ENCODE data around the gene POPDC3.
"Not testable (repeated sequence)": the region's sequence is repeated elsewhere in the genome, so short reads cannot be mapped to it uniquely, and the experiment has no call there.

Gene POPDC3

GRCh38 chr6:105186576-105186975 lies 6.8 kb upstream of the POPDC3 start:
- H3K9me3 Mint-ChIP-seq = no peaks in the 10 kb centered on the region

GRCh38 chr6:105184921-105185320 lies 5.1 kb upstream of the POPDC3 start:
- H3K27ac Mint-ChIP-seq = no peak overlapping the region
- no peaks in the 10 kb centered on the region for H3K9me3 Mint-ChIP-seq
- H3K4me1 Mint-ChIP-seq (ENCODE audit: low read depth) = peaks cover 2% of the 10 kb centered on the region
- H3K4me3 Mint-ChIP-seq = no peak overlapping the region
- H3K27me3 Mint-ChIP-seq (ENCODE audit: low read depth) = peaks cover 46% of the 10 kb centered on the region
- no peaks in the 10 kb centered on the region for H3K36me3 Mint-ChIP-seq (ENCODE audit: low read depth)

More at GRCh38 chr6:105186576-105186975, 6.8 kb upstream of the POPDC3 start:
- H3K27me3 Mint-ChIP-seq (ENCODE audit: low read depth) = peaks cover 29% of the 10 kb centered on the region
- H3K4me1 Mint-ChIP-seq (ENCODE audit: low read depth) = no peaks in the 10 kb centered on the region
- no peak overlapping the region for H3K4me3 Mint-ChIP-seq
- no peaks in the 10 kb centered on the region for H3K36me3 Mint-ChIP-seq (ENCODE audit: low read depth)
- no peak overlapping the region for H3K27ac Mint-ChIP-seq

- Mint-ChIP-seq H3K4me1 (ENCODE audit: low read depth) (peaks cover 2% of the 10 kb centered on the region), H3K27me3 (ENCODE audit: low read depth) (peaks cover 67% of the 10 kb centered on the region), H3K27ac (no peak overlapping the region), H3K36me3 (ENCODE audit: low read depth) (no peaks in the 10 kb centered on the region), H3K4me3 (no peak overlapping the region), H3K9me3 (no peaks in the 10 kb centered on the region)
Measured at GRCh38 chr6:105181981-105182515, 2.2 kb upstream of the POPDC3 start.

DNA sequence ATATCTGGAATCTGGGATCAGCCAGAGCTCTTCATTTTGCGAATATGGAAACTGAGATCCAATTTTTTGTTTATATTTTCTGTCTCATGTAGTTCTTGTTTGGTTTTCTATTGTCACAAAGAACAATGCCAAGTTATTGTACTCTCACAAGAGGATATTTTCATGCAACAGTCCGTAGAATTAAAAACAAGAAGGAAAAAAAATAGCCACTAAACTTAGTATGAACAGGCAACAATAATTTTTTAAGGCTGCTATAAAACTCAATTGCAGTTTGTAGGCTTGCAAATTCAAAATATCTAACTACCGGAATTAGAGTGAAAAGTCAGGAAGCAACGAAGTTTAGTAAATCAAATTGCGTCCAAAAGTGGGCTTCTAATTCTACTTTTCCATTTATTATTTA lies 1.2 kb downstream of the POPDC3 start:
- Mint-ChIP-seq H3K36me3 (ENCODE audit: low read depth) (no peaks in the 10 kb centered on the region), H3K4me3 (no peak overlapping the region)

DNA sequence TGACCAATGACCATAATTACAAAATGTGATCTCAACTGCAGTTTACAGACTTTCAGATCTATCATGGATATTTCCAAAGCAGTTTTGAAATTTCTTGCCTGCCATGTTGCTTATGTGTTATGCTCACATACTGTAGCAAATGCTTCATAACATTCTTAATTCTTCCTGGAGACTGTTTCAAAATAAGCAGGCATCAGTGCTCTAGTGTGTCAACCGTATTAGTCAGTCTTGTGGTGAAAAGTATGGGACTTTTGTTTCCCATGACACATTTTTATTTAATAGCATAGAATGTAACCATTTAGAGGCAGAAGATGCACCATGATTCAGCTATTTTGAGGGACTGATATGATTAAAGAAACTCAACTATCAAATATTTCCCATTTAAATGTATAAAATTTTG lies 1.7 kb downstream of the POPDC3 start:
- H3K4me3 Mint-ChIP-seq = no peak overlapping the region
- peaks cover 2% of the 10 kb centered on the region for H3K4me1 Mint-ChIP-seq (ENCODE audit: low read depth)
- H3K36me3 Mint-ChIP-seq (ENCODE audit: low read depth) = no peaks in the 10 kb centered on the region
- no peaks in the 10 kb centered on the region for H3K9me3 Mint-ChIP-seq
- H3K27me3 Mint-ChIP-seq (ENCODE audit: low read depth) = peaks cover 52% of the 10 kb centered on the region
- H3K27ac Mint-ChIP-seq = no peak overlapping the region

More for the DNA sequence above, 1.2 kb downstream of the POPDC3 start:
- H3K9me3 Mint-ChIP-seq = no peaks in the 10 kb centered on the region
- no peak overlapping the region for H3K27ac Mint-ChIP-seq
- H3K4me1 Mint-ChIP-seq (ENCODE audit: low read depth) = peaks cover 2% of the 10 kb centered on the region
- peaks cover 58% of the 10 kb centered on the region for H3K27me3 Mint-ChIP-seq (ENCODE audit: low read depth)

GRCh38 chr6:105177556-105177955 lies 2.3 kb downstream of the POPDC3 start:
- peaks cover 48% of the 10 kb centered on the region for H3K27me3 Mint-ChIP-seq (ENCODE audit: low read depth)
- H3K4me1 Mint-ChIP-seq (ENCODE audit: low read depth) = peaks cover 2% of the 10 kb centered on the region
- no peaks in the 10 kb centered on the region for H3K9me3 Mint-ChIP-seq
- H3K36me3 Mint-ChIP-seq (ENCODE audit: low read depth) = no peaks in the 10 kb centered on the region
- no peak overlapping the region for H3K4me3 Mint-ChIP-seq
- no peak overlapping the region for H3K27ac Mint-ChIP-seq

DNA sequence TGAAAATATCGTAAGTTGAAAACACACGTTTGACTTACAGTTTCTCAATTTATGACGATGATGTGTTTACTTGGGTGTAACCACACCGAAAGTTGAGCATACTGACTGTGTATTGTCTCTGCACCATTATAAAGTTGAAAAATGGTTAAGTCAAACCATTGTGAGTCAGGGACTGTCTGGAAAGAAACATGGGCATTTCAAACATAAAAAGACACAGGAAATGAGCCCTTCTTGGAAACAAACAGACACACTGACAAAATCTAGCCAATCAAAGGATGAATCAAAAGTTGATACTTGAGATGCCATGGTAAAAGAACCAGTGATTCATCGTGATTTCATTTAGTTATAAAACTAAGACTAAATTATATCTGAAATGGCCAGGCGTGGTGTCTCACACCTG lies 5.3 kb downstream of the POPDC3 start:
- Mint-ChIP-seq H3K27ac (no peak overlapping the region), H3K9me3 (no peaks in the 10 kb centered on the region), H3K36me3 (ENCODE audit: low read depth) (no peaks in the 10 kb centered on the region), H3K4me3 (no peak overlapping the region), H3K4me1 (ENCODE audit: low read depth) (no peaks in the 10 kb centered on the region), H3K27me3 (ENCODE audit: low read depth) (peaks cover 37% of the 10 kb centered on the region)

- H3K36me3 Mint-ChIP-seq (ENCODE audit: low read depth); H3K4me3 Mint-ChIP-seq; H3K9me3 Mint-ChIP-seq; H3K4me1 Mint-ChIP-seq (ENCODE audit: low read depth); H3K27ac Mint-ChIP-seq: not testable (repeated sequence)
- H3K27me3 Mint-ChIP-seq (ENCODE audit: low read depth) = peaks cover 31% of the 10 kb centered on the region
Measured at GRCh38 chr6:105172515-105172914, 7.3 kb downstream of the POPDC3 start.

DNA sequence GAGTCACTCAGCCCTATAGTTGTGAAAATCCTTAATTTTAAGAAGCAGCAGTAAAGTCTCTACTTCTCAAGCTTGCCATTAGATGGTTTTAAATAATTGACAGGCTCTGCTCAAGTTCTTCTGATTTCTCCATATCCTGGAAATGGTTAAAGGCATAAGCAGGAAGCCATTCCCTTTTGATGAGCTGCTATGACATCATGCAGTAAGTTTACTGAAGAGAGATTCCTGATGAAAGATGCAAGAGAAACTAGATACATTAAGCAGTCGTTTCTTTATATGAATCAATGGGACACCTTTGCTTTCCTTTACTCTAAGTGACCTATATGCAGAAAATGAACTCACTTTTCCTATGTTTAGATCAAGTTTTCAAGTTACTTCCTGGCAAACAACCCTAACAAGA lies 9.8 kb downstream of the POPDC3 start:
- H3K9me3 Mint-ChIP-seq = no peaks in the 10 kb centered on the region
- no peaks in the 10 kb centered on the region for H3K36me3 Mint-ChIP-seq (ENCODE audit: low read depth)
- H3K4me1 Mint-ChIP-seq (ENCODE audit: low read depth) = no peaks in the 10 kb centered on the region
- no peak overlapping the region for H3K4me3 Mint-ChIP-seq
- no peak overlapping the region for H3K27ac Mint-ChIP-seq
- H3K27me3 Mint-ChIP-seq (ENCODE audit: low read depth) = peaks cover 42% of the 10 kb centered on the region

DNA sequence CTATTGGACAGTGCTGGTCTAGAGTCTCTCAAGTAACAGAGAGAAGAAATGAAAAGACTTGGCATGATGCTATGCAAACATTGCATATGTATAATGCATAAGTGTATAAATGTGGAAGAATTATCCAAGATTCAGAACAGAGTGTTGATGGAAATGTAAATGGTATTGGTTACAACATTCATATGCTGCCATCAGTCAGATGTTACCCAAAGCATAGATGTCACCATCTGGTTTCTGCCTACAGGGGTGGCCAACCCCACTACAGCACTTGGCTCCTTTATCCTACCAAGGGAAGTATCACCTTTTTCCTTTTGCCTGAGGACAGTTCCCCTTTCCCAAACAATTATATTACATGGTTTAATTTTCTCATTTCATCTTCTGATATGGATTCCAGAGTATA lies 11.9 kb downstream of the POPDC3 start:
- no peak overlapping the region for H3K4me3 Mint-ChIP-seq
- H3K9me3 Mint-ChIP-seq = no peaks in the 10 kb centered on the region
- H3K27me3 Mint-ChIP-seq (ENCODE audit: low read depth) = peaks cover 53% of the 10 kb centered on the region
- no peaks in the 10 kb centered on the region for H3K4me1 Mint-ChIP-seq (ENCODE audit: low read depth)
- H3K36me3 Mint-ChIP-seq (ENCODE audit: low read depth) = no peaks in the 10 kb centered on the region
- H3K27ac Mint-ChIP-seq = no peak overlapping the region

- no peaks in the 10 kb centered on the region for H3K9me3 Mint-ChIP-seq
- peaks cover 38% of the 10 kb centered on the region for H3K27me3 Mint-ChIP-seq (ENCODE audit: low read depth)
- no peak overlapping the region for H3K27ac Mint-ChIP-seq
- no peaks in the 10 kb centered on the region for H3K36me3 Mint-ChIP-seq (ENCODE audit: low read depth)
- H3K4me3 Mint-ChIP-seq = no peak overlapping the region
- no peaks in the 10 kb centered on the region for H3K4me1 Mint-ChIP-seq (ENCODE audit: low read depth)
Measured at GRCh38 chr6:105164418-105164817, 15.4 kb downstream of the POPDC3 start.

- no peaks in the 10 kb centered on the region for H3K4me1 Mint-ChIP-seq (ENCODE audit: low read depth)
- H3K36me3 Mint-ChIP-seq (ENCODE audit: low read depth) = no peaks in the 10 kb centered on the region
- no peaks in the 10 kb centered on the region for H3K9me3 Mint-ChIP-seq
- H3K27me3 Mint-ChIP-seq (ENCODE audit: low read depth) = peaks cover 34% of the 10 kb centered on the region
- no peak overlapping the region for H3K27ac Mint-ChIP-seq
- H3K4me3 Mint-ChIP-seq = no peak overlapping the region
Measured at GRCh38 chr6:105163183-105163582, 16.6 kb downstream of the POPDC3 start.

GRCh38 chr6:105162377-105162776 lies 17.4 kb downstream of the POPDC3 start:
- no peaks in the 10 kb centered on the region for H3K4me1 Mint-ChIP-seq (ENCODE audit: low read depth)
- no peaks in the 10 kb centered on the region for H3K9me3 Mint-ChIP-seq
- peaks cover 33% of the 10 kb centered on the region for H3K27me3 Mint-ChIP-seq (ENCODE audit: low read depth)
- H3K27ac Mint-ChIP-seq = no peak overlapping the region
- H3K36me3 Mint-ChIP-seq (ENCODE audit: low read depth) = no peaks in the 10 kb centered on the region
- H3K4me3 Mint-ChIP-seq = no peak overlapping the region

- H3K36me3 Mint-ChIP-seq (ENCODE audit: low read depth) = no peaks in the 10 kb centered on the region
- H3K9me3 Mint-ChIP-seq = no peaks in the 10 kb centered on the region
- H3K27me3 Mint-ChIP-seq (ENCODE audit: low read depth) = peaks cover 28% of the 10 kb centered on the region
- no peak overlapping the region for H3K27ac Mint-ChIP-seq
- no peaks in the 10 kb centered on the region for H3K4me1 Mint-ChIP-seq (ENCODE audit: low read depth)
- no peak overlapping the region for H3K4me3 Mint-ChIP-seq
Measured at GRCh38 chr6:105161421-105161820, 18.4 kb downstream of the POPDC3 start.

GRCh38 chr6:105153676-105154075 lies 26.1 kb downstream of the POPDC3 start:
- peaks cover 10% of the 10 kb centered on the region for H3K27me3 Mint-ChIP-seq (ENCODE audit: low read depth)
- H3K27ac Mint-ChIP-seq = no peak overlapping the region
- no peak overlapping the region for H3K4me3 Mint-ChIP-seq
- peaks cover 2% of the 10 kb centered on the region for H3K4me1 Mint-ChIP-seq (ENCODE audit: low read depth)
- H3K9me3 Mint-ChIP-seq = no peaks in the 10 kb centered on the region
- H3K36me3 Mint-ChIP-seq (ENCODE audit: low read depth) = no peaks in the 10 kb centered on the region

DNA sequence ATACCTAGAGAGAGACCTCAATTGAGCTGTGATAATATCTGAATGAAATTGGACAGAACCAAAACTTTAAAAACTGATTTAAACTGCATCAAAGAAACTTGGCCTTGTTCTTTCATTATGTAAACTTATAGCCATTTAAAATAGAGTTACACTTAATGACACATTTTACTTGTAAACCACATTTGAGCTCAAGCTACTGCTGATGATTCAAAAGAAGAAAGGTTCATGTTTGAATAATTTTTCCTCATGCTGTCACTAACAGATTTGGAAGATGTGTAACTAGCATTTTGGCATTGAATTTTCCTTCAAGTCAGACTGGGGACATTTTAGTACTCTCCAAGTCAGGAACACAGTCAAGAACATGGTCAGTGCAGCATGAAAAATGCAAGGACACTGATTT lies 26.9 kb downstream of the POPDC3 start:
- no peaks in the 10 kb centered on the region for H3K36me3 Mint-ChIP-seq (ENCODE audit: low read depth)
- peaks cover 2% of the 10 kb centered on the region for H3K4me1 Mint-ChIP-seq (ENCODE audit: low read depth)
- H3K4me3 Mint-ChIP-seq = no peak overlapping the region
- H3K9me3 Mint-ChIP-seq = no peaks in the 10 kb centered on the region
- peaks cover 4% of the 10 kb centered on the region for H3K27me3 Mint-ChIP-seq (ENCODE audit: low read depth)
- H3K27ac Mint-ChIP-seq = no peak overlapping the region

All from T-helper 1 cell treated with Interleukin-12 subunit alpha and Interleukin-12 subunit beta and Interleukin-4 antibody, amounts not matched to agents 30 μg/mL and 1 μg/mL, for 36 hours (primary cell).